GM19397 (cell line): ENCODE data around the gene LIF.

Experiments
- ATAC-seq: cut with Tn5 transposase; IDR thresholded peaks from one replicate; pipeline ENCODE4 v1.9.1; 2021; ENCODE audit warnings: mild to moderate bottlenecking, moderate library complexity; ENCODE audit not compliant: unreplicated experiment

The LIF gene

DNA sequence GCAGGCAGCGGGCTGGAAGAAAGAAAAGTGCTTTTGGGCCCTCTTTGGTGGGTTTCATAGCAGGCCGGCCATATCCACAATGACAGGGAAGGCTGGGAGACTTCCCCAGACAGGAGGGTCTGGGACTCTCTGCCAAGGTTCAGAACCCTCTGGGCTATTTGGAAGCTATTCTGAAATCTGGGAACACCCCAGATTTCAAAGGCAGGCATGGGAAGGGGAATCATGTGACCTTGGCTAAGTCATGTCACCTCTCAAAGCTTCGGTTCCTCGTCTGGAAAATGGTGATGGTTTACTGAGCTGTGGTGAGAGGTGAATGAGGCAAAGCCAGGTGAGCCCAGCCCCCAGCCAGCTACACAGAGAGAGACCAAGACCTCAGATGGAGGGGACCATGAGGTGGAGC lies 38.1 kb upstream of the LIF start:
- ATAC-seq, result no peak

DNA sequence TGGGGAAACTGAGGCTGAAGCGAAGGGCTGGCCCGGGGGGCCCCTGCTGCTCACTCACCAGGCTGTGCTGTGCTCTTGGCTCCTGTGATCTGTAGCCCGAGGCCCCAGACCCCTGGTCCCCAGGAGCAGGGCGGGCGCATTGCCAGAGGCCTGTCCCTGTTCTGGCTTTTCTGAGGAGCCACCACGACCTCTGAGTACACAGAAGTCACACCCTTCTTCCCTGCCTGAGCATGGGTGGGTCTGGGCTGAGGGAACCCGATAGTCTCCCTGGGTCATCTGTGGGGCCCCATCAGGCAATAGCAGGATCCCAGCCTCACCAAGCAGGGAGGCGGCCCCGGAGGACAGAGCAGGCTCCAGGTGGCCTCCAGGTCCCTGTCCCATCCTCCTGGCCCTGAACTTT lies 37.6 kb upstream of the LIF start:
- no peak for ATAC-seq

DNA sequence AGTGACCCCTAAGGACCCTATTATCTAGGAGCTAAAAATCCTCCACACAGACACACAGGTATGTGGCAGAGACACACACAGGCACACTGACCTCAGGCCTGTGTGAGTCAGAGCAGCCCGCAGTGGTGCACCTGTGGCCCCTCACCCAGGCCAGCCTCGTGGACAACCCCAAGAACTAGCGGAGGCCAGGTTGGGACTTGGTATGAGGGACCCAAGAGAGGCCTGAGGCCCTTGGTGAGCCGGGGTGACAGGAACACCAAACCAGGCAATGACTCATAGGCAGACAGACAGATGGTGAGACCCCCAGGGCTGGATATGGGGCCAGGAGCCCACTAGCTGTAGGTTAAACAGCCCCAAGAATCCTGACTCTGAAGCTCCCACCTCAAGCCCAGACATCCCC lies 36.8 kb upstream of the LIF start:
- no peak for ATAC-seq

DNA sequence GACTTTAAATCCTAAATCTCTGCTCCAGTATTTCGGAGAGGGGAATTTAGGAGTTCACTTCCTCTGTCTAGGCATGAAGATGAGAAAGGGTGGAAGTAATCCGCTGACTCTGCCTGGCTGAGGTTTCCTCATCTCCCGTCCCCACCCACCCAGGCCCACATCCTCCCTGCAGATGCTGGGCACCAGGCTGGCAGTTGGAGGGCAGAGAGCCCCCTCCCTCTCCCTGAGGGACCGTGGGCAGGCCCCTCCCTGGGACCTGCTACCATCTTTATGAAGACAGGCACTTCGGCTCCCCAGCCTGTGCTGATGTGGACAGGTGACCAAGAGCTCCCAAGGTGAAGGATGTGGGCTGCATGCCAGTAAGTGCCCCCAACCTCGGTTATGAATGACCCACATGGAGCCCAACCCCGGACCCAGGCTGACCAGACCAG lies 36.1 kb upstream of the LIF start:
- no peak for ATAC-seq

DNA sequence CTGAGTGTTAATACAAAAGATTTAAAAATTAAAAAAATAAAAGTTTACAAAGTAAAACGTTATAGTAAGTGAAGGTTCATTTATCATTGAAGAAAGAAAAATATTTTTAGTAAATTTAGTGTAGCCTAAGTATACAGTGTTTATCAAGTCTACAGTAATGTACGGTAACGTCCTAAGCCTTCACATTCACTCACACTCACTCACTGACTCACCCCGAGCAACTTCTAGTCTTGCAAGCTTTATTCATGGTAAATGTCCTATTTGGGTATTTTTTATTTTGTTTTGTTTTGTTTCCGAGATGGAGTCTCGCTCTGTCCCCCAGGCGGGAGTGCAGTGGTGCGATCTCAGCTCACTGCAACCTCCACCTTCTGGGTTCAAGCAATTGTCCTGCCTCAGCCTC lies 33.9 kb upstream of the LIF start:
- ATAC-seq, result no peak

DNA sequence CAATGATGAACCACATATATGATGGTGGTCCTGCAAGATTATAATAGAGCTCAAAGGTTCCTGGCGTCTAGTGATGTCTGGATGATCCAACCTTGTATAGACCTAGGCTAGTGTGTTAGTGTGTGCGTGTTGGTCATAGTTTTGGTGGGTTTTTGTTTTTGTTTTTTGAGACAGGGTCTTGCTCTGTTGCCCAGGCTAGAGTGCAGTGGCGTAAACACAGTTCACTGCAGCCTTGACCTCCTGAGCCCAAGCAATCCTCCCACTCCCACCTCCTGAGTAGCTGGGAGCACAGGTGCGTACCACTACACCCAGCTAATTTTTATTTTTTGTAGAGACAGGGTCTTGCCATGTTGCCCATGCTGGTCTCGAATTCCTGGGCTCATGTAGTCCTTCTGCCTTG lies 33.4 kb upstream of the LIF start:
- no peak for ATAC-seq

DNA sequence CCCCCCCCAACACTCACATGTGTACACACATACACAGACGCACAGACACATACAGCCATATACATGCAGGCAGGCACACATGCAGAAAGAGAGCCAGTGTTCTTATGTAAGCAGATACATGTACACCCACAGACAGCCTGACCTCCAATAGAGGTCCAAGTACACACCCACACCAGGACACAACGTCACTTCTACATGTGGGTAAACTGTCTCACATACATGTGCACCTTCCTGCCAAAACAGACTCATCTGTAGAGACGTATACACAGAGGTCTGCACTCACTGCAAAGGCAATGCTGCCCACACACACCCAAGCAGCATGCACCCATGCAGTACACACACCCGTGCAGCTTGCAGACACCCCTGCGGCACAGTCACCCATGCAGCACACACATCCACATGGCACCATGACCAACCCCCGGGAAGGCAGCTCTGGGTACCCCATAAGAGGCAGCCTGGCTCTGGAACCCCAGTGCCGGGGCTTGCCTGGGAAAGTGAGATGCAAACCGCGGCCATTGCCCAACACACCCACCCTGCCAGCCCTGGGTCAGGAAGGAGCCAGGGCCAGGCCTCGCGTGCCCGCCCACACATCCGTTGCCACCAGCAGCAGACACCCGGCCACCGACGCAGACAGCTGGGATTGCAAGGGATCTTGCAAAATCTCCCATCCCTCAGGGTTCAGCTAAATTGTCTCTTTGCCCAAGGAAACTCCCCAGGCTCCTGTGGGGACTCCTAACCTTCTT lies 32.7 kb upstream of the LIF start:
- ATAC-seq, result no peak

DNA sequence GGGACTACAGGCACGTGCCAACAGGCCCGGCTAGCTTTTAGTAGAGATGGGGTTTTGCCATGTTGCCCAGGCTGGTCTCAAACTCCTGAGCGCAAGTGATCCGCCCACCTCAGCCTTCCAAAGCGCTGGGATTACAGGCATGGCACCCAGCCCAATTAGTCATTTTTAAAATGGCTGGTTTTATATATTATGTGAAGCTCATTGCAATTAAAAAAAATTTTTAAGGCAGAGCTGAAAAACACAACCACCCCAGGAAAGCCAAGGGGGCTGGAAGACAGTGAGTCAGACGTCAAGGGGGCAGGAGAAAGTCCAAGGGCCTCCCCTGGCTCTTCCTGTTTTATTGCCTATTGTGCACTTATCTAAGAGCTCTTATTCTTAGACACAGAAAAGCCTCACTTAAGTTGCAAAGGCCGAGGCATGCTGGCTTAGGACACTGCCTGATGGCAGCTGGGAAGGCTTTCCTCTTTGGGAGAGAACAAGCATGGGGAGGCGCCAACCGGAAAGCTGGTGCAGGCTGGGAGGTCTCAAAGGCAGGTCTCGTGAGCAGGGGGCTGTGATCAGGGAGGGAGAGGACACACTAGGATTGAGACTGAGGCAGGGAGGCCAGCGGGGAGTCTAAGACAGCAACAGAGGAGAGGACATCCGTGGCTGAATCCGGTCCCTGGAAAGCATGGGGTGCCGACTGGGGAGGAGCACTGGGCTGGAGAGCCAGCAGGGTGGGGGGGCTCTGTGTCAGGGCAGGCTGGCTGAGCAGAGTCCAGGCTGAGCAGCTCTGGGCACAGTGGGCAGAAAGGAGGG lies 31.2 kb upstream of the LIF start:
- ATAC-seq, result no peak

DNA sequence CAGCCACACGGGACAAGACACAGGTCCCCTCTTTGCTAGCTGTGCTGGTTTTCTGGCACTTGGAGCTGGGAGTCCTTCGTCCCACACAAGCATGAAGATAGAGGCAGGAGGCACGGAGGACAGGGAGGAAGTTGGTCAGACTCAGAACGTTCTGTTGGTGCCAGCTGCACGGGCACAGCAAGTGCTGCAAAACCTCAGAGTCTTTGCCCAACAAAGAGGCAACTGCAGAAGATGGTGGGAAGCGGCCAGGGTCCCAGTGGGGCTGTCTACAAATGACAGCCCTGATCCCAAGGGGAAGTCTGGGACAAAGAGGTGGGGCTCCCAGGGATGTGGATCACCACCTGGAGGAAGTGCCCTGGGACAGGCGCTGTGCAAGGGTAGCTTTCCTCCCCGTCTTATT lies 29.5 kb upstream of the LIF start:
- ATAC-seq, result no peak

DNA sequence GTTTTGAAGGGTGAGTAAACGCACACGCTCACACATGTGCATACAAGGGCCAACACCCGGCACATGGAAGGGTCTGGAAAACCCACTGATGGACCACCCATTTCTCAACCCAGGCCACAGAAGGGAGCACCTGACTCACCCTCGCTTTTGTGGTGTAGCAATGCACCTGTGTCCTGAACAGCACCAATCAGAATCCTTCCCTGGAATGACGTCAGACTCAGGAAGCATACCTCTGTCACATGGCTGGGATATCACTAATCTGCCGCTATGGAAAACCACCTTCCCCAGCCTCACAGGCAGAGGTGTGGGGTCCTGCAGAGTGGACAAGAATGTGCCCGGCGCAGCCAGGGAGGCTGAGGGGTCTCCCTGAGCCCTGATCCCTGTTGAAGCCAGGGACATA lies 29.1 kb upstream of the LIF start:
- ATAC-seq, result no peak

DNA sequence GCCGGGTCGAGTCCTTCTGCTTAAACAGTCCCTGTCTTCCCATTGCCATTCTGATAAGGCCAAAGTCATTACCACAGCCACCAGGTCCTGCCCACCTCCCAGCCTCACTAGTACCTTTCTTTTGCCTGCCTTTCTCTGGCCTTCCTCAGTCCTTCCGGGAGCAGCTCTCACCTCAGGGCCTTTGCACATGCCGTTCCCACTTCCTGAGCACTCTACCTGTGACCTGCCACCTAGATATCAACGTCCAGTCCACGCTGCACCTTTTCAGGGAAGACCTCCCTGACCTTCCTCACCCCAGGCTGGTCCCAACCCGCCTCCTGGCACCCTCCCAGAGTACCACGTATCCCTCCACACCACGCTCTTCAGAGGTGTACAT lies 27.9 kb upstream of the LIF start:
- ATAC-seq, result no peak

DNA sequence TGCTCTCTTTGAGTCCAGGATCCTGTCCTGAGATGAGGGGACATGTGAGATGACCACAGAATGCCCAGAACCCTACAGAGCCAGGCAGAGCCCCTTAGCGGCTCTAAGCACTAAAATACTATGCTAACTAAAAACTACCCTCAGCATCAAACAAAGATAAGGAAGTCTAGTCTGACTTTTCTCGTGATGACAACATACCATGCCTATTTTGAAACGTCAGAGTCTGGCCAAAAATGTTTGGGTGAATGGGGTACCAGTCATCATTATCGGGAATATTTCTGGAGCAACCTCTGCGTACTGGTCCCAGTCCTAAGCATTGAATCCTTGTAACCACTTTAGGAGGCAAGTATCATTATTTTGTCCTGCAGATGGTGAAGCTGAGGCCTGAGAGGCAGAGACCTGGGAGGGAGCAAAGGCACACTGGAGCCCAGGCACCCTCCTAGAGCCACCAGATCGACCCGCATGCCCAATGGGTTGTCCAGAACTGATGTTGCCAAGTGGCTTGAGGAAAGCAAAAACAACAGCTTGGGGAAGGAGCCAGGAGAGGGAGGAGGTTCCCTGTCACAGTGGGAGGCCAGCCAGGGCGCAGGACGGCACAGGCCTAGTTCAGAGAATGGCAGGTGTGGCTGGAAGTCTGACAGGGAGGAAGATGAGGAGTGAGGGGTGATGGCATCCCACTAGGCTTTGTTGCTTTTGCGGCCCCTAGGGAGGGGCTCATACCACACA lies 27.3 kb upstream of the LIF start:
- no peak for ATAC-seq

DNA sequence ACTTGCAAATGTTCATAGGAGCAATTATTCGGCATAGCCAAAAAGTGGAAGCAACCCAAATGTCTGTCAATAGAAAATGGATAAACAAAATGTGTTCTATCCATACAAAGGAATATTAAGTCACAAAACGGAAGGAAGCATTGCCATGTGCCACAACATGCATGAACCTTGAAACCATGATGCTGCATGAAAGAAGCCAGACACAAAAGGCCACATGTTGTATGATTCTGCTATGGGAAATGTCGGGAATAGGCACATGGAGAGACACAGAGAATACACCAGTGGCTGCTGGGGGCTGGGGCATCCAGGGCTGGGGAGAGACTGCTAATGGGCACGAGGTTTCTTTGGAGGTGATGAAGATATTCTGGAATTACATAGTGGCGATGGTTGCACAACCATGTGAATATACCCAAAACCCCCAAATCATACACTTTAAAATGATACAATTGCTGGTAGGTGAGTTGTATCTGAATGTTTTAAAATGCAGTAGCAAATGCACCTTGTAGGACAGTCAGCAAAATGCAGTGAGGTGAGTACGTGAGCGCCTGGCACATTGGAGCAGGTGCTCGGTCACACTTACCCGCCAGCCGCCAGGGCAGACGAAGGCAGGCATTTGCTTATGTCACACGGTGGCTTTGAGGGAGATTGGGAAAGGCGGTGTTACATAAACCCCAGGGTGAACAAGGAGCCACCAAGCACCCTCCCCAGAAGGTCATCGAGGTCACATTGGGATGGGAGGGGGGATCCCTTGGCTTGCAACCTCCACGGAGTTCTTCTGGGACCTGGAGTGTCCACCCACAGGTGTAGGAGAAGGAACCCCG lies 26.4 kb upstream of the LIF start:
- ATAC-seq, result no peak

DNA sequence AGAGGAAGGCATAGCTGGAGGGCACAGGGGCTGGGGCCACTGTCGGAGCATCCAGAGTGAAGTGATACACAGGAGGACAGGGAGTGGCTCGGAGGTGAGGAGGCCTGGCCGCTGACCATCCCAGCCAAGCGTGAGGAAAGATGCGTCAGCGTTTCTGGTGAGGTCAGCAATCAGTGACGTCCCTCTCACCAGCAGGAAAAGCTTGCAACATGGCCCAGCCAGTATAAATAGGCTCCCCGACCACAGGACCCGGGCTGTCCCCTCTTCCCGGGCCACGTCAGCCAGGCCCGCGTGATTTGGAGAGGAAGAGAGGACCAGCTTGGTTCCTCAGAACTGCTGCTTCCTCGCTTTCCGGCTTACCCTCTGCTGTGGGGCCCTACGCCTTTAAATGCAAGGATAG lies 24.3 kb upstream of the LIF start:
- ATAC-seq, result no peak

DNA sequence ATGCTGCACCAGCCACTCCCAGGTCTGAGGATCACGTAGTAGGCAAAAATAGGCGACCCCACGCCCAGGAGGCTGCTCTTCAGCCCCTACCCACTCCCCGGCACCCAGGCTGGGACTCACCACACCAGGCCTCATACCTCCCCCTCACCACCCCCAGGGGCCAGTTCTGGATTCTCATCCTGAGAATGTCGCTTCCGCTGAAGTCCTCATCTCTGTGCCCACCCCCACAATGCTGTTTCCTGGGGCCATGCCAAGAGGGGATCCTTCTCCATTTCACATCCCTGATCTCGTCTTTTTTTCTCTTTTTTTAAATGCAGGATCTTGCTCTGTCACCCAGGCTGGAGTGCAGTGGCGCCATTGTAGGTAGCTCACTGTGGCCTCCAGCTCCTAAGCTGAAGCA lies 21.8 kb upstream of the LIF start:
- no peak for ATAC-seq

DNA sequence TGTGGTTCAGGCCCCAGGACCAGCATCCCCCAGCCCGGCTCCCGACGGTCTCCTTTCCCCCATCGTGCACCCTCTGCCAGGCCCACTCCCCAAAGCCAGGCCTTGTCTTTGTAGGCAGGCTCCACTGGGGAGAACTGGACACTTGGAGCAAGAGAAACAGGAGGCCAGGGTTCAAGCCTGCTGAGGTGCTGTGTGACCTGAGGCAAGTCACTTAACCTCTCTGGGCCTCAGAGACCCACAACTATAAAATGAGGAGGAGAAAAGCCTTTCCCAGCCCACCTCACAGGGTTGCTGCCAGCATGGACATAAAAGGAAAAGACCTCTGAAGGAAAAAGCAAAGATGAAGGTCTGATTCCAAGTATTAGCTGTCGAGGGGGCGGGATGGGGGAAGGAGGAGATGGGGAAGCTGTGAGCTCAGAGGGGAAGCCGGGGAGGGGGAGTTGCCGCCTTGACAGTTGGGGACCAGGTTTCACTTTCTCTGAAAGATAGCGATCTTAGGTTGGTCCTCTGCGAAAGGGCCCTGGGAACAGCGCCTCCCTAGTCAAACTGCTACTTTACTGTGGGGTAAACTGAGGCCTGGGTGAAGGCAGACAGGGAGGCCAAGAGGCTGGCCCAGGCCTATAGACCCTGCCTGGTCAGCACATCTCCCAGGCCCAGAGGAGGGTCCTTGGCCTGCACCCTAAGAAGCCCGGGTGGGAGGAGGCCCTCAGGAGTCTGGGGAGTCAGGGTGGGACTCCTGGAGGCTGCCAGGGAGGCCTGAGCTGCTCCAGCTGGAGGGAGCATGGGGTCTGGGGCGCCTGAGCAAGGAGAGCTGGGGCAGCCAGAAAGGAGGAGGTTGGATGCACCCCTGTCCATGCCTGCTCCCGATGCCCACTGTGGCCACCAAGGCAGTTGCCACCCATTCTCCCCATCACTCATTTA lies 21.1 kb upstream of the LIF start:
- ATAC-seq, result no peak

DNA sequence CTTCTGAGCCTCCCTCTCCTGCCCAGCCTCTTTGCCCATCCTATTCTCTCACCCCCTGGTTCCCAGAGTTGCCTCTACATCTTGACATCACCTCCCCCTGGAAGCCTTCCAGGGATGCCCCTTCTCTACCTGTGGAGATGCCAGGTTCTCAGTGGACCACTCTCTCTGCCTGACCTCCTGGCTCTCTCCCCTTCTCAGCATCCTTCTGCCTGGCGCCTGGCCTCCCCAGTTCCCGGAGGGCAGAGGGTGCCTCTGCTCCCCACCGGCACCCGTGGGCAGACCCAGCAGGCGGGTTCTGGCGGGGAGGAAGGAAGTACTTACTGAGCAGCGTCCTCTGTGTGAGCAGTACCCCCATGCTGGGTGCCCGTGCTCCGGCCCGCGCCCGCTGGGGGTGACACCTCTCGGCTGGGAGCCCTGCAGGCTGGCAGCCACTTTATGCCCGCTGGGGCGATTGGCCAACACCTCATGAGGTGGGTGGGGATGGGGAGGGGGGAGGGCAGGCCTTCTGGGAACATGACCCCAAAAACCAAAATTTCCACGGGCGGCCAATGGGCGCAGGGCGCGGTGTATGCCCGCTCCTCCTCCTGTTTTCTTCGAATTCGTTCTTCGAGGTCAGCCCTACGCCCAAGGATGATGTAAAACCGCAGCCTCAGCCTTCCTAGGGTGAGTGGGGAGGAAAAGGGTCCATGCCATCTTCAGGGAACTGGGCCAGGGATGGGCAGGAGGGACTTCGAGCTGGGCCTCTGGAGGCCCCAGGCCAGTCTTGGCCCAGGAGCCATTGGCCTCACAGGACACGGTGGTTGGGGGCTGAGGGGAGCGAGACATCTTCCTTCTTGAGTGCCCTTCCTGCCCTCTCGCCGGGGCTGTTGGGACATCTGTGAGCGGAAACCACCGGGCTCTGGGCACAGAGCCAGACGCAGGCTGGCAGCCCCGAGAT lies 20.2 kb upstream of the LIF start, which contains the start of gene OSM:
Gene OSM, minus strand, starts transcription at position 407 of the 937 bp plus-strand sequence. Its CDS starts 52 bp downstream, at position 355.
- no peak for ATAC-seq

DNA sequence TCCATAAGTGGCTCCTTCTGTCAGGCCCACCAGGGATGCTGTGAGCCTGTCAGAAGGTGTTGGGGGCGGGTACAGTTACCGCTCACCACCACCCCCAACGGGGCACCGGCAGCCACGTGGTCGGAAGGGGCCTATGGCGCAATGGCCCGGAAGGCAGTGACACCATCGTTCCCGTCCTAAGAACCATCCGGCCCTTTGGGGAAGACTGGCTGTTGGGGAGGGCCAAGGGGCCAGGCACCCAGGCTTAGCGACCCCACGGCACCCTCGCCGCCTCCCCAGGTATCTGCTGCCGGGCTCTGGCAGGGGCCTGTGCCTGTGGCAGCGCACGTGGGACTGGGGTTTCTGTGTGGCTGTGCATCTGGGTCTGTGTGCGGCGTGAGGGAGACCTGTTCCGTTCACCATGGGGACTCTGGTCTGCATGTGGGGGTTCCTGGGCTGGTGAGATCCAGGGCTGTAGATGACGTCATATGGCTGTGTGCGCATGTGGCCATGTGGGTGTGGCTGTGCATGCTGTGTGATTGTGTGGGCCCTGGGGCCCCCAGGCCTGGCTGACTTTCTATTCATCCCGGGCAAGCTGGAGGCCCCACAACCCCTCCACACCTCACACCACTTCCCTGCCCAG lies 19.4 kb upstream of the LIF start:
- ATAC-seq, result peak; percentile 59
